HepG2 (cell line): ENCODE data around the gene ACOT6. TPM values are rescaled to one million over a fixed set of nuclear protein-coding genes. Genes with fewer than 3 reads are reported as not detected.
"Not testable (repeated sequence)": the region's sequence is repeated elsewhere in the genome, so short reads cannot be mapped to it uniquely, and the experiment has no call there.

Source experiments
- ETV6 ChIP-seq: sonication (generic); formaldehyde crosslinking; conservative IDR thresholded peaks from 2 replicates; pipeline ENCODE4 v1.4.0; 2020; ENCODE audit warnings: missing genetic modification reagents
- HNF4G ChIP-seq, 2 experiments: sonication (generic) in 1 of 2; formaldehyde crosslinking in 1 of 2; IDR thresholded peaks; 2 replicates each; pipeline versions ENCODE4 v1.4.0 to v1.6.1; 2011 to 2020; ENCODE audit warnings: borderline replicate concordance in 2 of 2, low read depth in 2 of 2, mild to moderate bottlenecking in 2 of 2, low read length in 1 of 2, missing genetic modification reagents in 1 of 2, moderate library complexity in 1 of 2
- IKZF5 ChIP-seq: IDR thresholded peaks from 2 replicates; pipeline ENCODE4 v1.6.1; 2018; ENCODE audit warnings: missing genetic modification reagents, mild to moderate bottlenecking, missing compliant biosample characterization
- IRF9 ChIP-seq: sonication (generic); formaldehyde crosslinking; IDR thresholded peaks from 2 replicates; pipeline ENCODE4 v1.8.0; 2022; ENCODE audit warnings: missing genetic modification reagents, mild to moderate bottlenecking, borderline replicate concordance
- MYC ChIP-seq: sonication (generic); formaldehyde crosslinking; IDR thresholded peaks from 2 replicates; pipeline ENCODE4 v1.9.0; 2021; ENCODE audit warnings: missing genetic modification reagents, borderline replicate concordance
- SKIL ChIP-seq: sonication (generic); formaldehyde crosslinking; IDR thresholded peaks from 2 replicates; pipeline ENCODE4 v1.8.0; 2022; ENCODE audit warnings: missing genetic modification reagents, mild to moderate bottlenecking, moderate library complexity, borderline replicate concordance
- UBTF ChIP-seq: sonication (generic); formaldehyde crosslinking; IDR thresholded peaks from 2 replicates; pipeline ENCODE4 v1.4.0; 2020; ENCODE audit warnings: mild to moderate bottlenecking, missing genetic modification reagents
- YEATS4 ChIP-seq: sonication (generic); formaldehyde crosslinking; IDR thresholded peaks from 2 replicates; pipeline ENCODE4 v1.4.0; 2020; ENCODE audit warnings: missing genetic modification reagents, borderline replicate concordance
- YY1 ChIP-seq: IDR thresholded peaks from 2 replicates; pipeline ENCODE4 v1.6.1; 2011; ENCODE audit warnings: low read length, low read depth, moderate library complexity, mild to moderate bottlenecking; ENCODE audit not compliant: insufficient read depth, insufficient replicate concordance
- ZBTB21 ChIP-seq: sonication (generic); formaldehyde crosslinking; IDR thresholded peaks from 2 replicates; pipeline ENCODE4 v1.4.0; 2020; ENCODE audit warnings: missing genetic modification reagents
- ZNF138 ChIP-seq: sonication (generic); formaldehyde crosslinking; IDR thresholded peaks from 2 replicates; pipeline ENCODE4 v1.5.0; 2020; ENCODE audit warnings: mild to moderate bottlenecking, low read depth, missing genetic modification reagents
- ZNF234 ChIP-seq: sonication (generic); formaldehyde crosslinking; conservative IDR thresholded peaks from 2 replicates; pipeline ENCODE4 v1.5.1; 2020; ENCODE audit warnings: mild to moderate bottlenecking, missing genetic modification reagents
- ZNF274 ChIP-seq: sonication (generic); formaldehyde crosslinking; IDR thresholded peaks from 2 replicates; pipeline ENCODE4 v1.5.1; 2020; ENCODE audit warnings: mild to moderate bottlenecking, missing genetic modification reagents
- ZNF607 ChIP-seq: sonication (generic); formaldehyde crosslinking; IDR thresholded peaks from 2 replicates; pipeline ENCODE4 v1.5.1; 2020; ENCODE audit warnings: missing genetic modification reagents, mild to moderate bottlenecking, borderline replicate concordance
- ZNF775 ChIP-seq: sonication (generic); formaldehyde crosslinking; IDR thresholded peaks from 2 replicates; pipeline ENCODE4 v1.4.0; 2020; ENCODE audit warnings: missing genetic modification reagents, mild to moderate bottlenecking, moderate library complexity, borderline replicate concordance
- ZXDC ChIP-seq: sonication (generic); formaldehyde crosslinking; IDR thresholded peaks from 2 replicates; pipeline ENCODE4 v1.5.0; 2020; ENCODE audit warnings: mild to moderate bottlenecking, missing genetic modification reagents
- ZZZ3 ChIP-seq: sonication (generic); formaldehyde crosslinking; IDR thresholded peaks from 2 replicates; pipeline ENCODE4 v1.4.0; 2020; ENCODE audit warnings: missing genetic modification reagents, mild to moderate bottlenecking, borderline replicate concordance
- polyA plus RNA-seq, 8 experiments: library from polyadenylated mRNA; depleted of rRNA in 3 of 8; stranded (reverse) in 7 of 8; unstranded in 1 of 8; fragments of >200 nt; fragmentation: Illumina TruSeq in 4 of 8; extraction: Trizol in 4 of 8; gene quantifications; 2 replicates each; pipeline versions ENCODE4 v1.2.1 to v1.2.3, GENCODE V29; 2011 to 2016; ENCODE audit warnings: low read depth in 4 of 8, missing spikeins in 1 of 8, mixed read lengths in 1 of 8; ENCODE audit not compliant: insufficient read depth in 1 of 8
- total RNA-seq, 5 experiments: library from RNA; depleted of rRNA; stranded (reverse); fragments of >200 nt; fragmentation: Illumina TruSeq; extraction: Trizol; gene quantifications; 2 replicates each; pipeline ENCODE4 v1.2.3, GENCODE V29; 2016; ENCODE audit warnings: low read depth in 1 of 5

Gene ACOT6
- total and polyA plus RNA-seq, 2 of the 13 experiments (the other 11 are each of a cell fraction or from before 2014, with no cell fraction given) = 0.15 to 0.27 TPM

- TF ChIP-seq ZXDC (CRISPR knock-in tag) = 0 out of 2 replicates have a peak, but pooled peaks have one; percentile 29
- peak; percentile 70; the same call in 1 of the 2 replicates for TF ChIP-seq ZNF234 (CRISPR knock-in tag)
- TF ChIP-seq ZNF775 (CRISPR knock-in tag) = 0 out of 2 replicates have a peak, but pooled peaks have one; percentile 36
- peak; percentile 46; the same call in 1 of the 2 replicates for TF ChIP-seq ZZZ3 (CRISPR knock-in tag)
- TF ChIP-seq YY1 = peak; percentile 90
- peak; percentile 85 for TF ChIP-seq YEATS4 (CRISPR knock-in tag)
- peak; percentile 29; the same call in 1 of the 2 replicates for TF ChIP-seq ETV6
- TF ChIP-seq IRF9 (CRISPR knock-in tag) = peak; percentile 46; the same call in 1 of the 2 replicates
- TF ChIP-seq IKZF5 (CRISPR knock-in tag) = peak; percentile 43; the same call in 1 of the 2 replicates
- TF ChIP-seq ZNF607 (CRISPR knock-in tag) = peak; percentile 85
- TF ChIP-seq ZNF138 = peak; percentile 35; the same call in 1 of the 2 replicates
- peak; percentile 61 for TF ChIP-seq SKIL (CRISPR knock-in tag)
- peak; percentile 89; the same call in 1 of the 2 replicates for TF ChIP-seq UBTF (CRISPR knock-in tag)
- peak; percentile 14; the same call in 1 of the 2 replicates for TF ChIP-seq ZBTB21 (CRISPR knock-in tag)
- TF ChIP-seq ZNF274 (CRISPR knock-in tag) = peak; percentile 74; the same call in 1 of the 2 replicates
- TF ChIP-seq MYC (CRISPR knock-in tag) = peak; percentile 77
- TF ChIP-seq HNF4G (IDR thresholded peaks at IDR 0.05; ENCODE audit: borderline replicate concordance, low read depth, low read length) = peak; percentile 77; the same call in 1 of the 2 replicates
- TF ChIP-seq HNF4G (CRISPR knock-in tag; IDR thresholded peaks at IDR 0.05; ENCODE audit: borderline replicate concordance, low read depth) = not testable (repeated sequence)
Observed at GRCh38 chr14:73569185-73569958, 42.9 kb upstream of the ACOT6 start, which contains the start of gene ACOT2 (continued).
